HG03469 (cell line): ENCODE measurements around the gene RCN2.

ENCODE experiments used
- ATAC-seq: cut with Tn5 transposase; IDR thresholded peaks from one replicate; pipeline ENCODE4 v1.9.1; 2021; ENCODE audit warnings: mild to moderate bottlenecking, moderate library complexity, moderate number of reproducible peaks; ENCODE audit not compliant: unreplicated experiment

The RCN2 gene

GRCh38 chr15:76991741-76992645 is 60.4 kb downstream of the RCN2 start:
- ATAC-seq: no peak

- ATAC-seq: no peak
Measured at GRCh38 chr15:76993114-76993725, 61.7 kb downstream of the RCN2 start.

GRCh38 chr15:76994001-76994400 is 62.5 kb downstream of the RCN2 start:
- no peak for ATAC-seq

GRCh38 chr15:76994496-76994895 is 62.9 kb downstream of the RCN2 start:
- no peak for ATAC-seq

GRCh38 chr15:76994971-76995945 is 63.7 kb downstream of the RCN2 start, which contains the start of gene PSTPIP1:
TSS of gene PSTPIP1 (plus strand) at chr15:76995126. CDS start at chr15:76995574, 448 bp downstream.
- no peak for ATAC-seq

- no peak for ATAC-seq
Measured at GRCh38 chr15:76996076-76996525, 64.6 kb downstream of the RCN2 start.

- no peak for ATAC-seq
Measured at GRCh38 chr15:76996526-76997401, 65.2 kb downstream of the RCN2 start.

- ATAC-seq: no peak
Measured at GRCh38 chr15:76998663-76999285, 67.2 kb downstream of the RCN2 start.

- no peak for ATAC-seq
Measured at GRCh38 chr15:76999996-77000395, 68.4 kb downstream of the RCN2 start.

GRCh38 chr15:77001351-77001750 is 69.8 kb downstream of the RCN2 start:
- ATAC-seq: no peak

GRCh38 chr15:77001966-77002365 is 70.4 kb downstream of the RCN2 start:
- no peak for ATAC-seq

GRCh38 chr15:77002436-77002835 is 70.9 kb downstream of the RCN2 start:
- no peak for ATAC-seq

GRCh38 chr15:77002954-77003912 is 71.7 kb downstream of the RCN2 start:
- ATAC-seq: no peak
